NB4 (cell line): Measurements from ENCODE around the gene FOXP1.

Source experiments
- MYC ChIP-seq: IDR thresholded peaks from 2 replicates; pipeline ENCODE4 v1.6.1; 2011; ENCODE audit warnings: low read depth, low read length
- POLR2A ChIP-seq: IDR thresholded peaks from 2 replicates; pipeline ENCODE4 v1.6.1; 2011; ENCODE audit warnings: mild to moderate bottlenecking; ENCODE audit not compliant: insufficient read length; ENCODE audit errors: extremely low read depth
- TF ChIP-seq, protein P1 (sequence below): IDR thresholded peaks from one replicate; pipeline ENCODE4 v1.5.1; 2012; ENCODE audit warnings: low read depth, low read length
- TF ChIP-seq, protein P2 (sequence below): IDR thresholded peaks from 2 replicates; pipeline ENCODE4 v1.6.1; 2011; ENCODE audit warnings: low read depth, low read length

DNA sequence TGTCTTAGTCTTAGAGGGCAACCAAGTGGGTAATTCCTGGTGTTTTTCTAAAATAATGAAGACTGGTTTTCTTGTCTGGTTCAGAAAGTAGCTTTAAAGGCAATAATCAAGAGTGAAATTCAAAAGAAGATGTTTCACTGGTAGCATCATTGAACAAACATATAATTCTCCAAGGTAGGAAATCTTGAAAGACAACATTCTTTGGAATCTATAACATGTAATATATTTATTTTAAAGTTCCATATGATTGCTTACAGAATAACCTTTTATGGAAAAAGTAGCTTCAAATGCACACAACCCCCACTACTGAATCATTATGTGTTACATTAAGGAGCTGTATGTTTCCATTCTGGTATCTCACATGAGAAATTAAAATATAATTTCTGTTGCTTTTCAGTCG is 13.8 kb upstream of the FOXP1 start:
- TF ChIP-seq, protein P1, sequence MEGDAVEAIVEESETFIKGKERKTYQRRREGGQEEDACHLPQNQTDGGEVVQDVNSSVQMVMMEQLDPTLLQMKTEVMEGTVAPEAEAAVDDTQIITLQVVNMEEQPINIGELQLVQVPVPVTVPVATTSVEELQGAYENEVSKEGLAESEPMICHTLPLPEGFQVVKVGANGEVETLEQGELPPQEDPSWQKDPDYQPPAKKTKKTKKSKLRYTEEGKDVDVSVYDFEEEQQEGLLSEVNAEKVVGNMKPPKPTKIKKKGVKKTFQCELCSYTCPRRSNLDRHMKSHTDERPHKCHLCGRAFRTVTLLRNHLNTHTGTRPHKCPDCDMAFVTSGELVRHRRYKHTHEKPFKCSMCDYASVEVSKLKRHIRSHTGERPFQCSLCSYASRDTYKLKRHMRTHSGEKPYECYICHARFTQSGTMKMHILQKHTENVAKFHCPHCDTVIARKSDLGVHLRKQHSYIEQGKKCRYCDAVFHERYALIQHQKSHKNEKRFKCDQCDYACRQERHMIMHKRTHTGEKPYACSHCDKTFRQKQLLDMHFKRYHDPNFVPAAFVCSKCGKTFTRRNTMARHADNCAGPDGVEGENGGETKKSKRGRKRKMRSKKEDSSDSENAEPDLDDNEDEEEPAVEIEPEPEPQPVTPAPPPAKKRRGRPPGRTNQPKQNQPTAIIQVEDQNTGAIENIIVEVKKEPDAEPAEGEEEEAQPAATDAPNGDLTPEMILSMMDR: no peak
- TF ChIP-seq MYC (no peak), POLR2A (no peak)
- TF ChIP-seq, protein P2, sequence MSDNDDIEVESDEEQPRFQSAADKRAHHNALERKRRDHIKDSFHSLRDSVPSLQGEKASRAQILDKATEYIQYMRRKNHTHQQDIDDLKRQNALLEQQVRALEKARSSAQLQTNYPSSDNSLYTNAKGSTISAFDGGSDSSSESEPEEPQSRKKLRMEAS: no peak
